IMR-90 (cell line): ENCODE measurements around the gene PRTFDC1. TPM values are rescaled to one million over a fixed set of nuclear protein-coding genes. Genes with fewer than 3 reads are reported as not detected.

Experiments
- ATAC-seq: fragments of 200-7000 bp; cut with Tn5 transposase; 2 replicates; pipeline ENCODE4 v1.9.1; 2020; ENCODE audit warnings: low read depth, mild to moderate bottlenecking, moderate library complexity
- BruUV-seq: library from RNA; stranded (reverse); fragments of 400-500 nt; replicated peaks from 2 replicates; lab custom pipeline; 2021; lab: Mats Ljungman, UMichigan
- CTCF ChIA-PET: fragments of 300-600 bp; formaldehyde crosslinking; extraction: SDS; loops from one replicate; lab custom pipeline; 2021; ENCODE audit warnings: antibody characterized with exemption; lab: Yijun Ruan, JAX
- POLR2A ChIA-PET: fragments of 300-600 bp; sonication (Branson Sonifier 250); formaldehyde crosslinking; loops from one replicate; lab custom pipeline; 2022; ENCODE audit warnings: antibody characterized with exemption; ENCODE audit not compliant: unreplicated experiment; lab: Charles Lee
- DNase-seq: peaks from one replicate; pipeline ENCODE4 v3.0.0; 2013
- H2AFZ ChIP-seq: replicated peaks from 2 replicates; pipeline ENCODE3; 2013; ENCODE audit warnings: low read length, mild to moderate bottlenecking; ENCODE audit not compliant: poor library complexity
- H2AK5ac ChIP-seq: 2 replicates; pipeline ENCODE4 v1.6.1; 2013; ENCODE audit warnings: low read depth, low read length, inconsistent platforms
- H2AK9ac ChIP-seq: replicated peaks from 2 replicates; pipeline ENCODE3; 2013; ENCODE audit warnings: mild to moderate bottlenecking, low read depth, low read length, moderate library complexity; ENCODE audit not compliant: poor library complexity
- H2BK120ac ChIP-seq: 2 replicates; pipeline ENCODE4 v1.6.1; 2013; ENCODE audit warnings: low read depth, low read length, inconsistent platforms
- H2BK15ac ChIP-seq: 3 replicates; pipeline ENCODE4 v1.6.1; 2013; ENCODE audit warnings: low read depth, low read length, inconsistent platforms
- H2BK20ac ChIP-seq: 2 replicates; pipeline ENCODE4 v1.6.1; 2013; ENCODE audit warnings: low read depth, mild to moderate bottlenecking, inconsistent platforms, low read length, moderate library complexity
- H2BK5ac ChIP-seq: 2 replicates; pipeline ENCODE4 v1.6.1; 2013; ENCODE audit warnings: mild to moderate bottlenecking, low read depth, low read length, inconsistent platforms; ENCODE audit not compliant: poor library complexity, severe bottlenecking
- H3K14ac ChIP-seq: replicated peaks from 2 replicates; pipeline ENCODE4 v1.6.1; 2013; ENCODE audit warnings: low read depth, low read length, inconsistent platforms
- H3K18ac ChIP-seq: 2 replicates; pipeline ENCODE4 v1.6.1; 2013; ENCODE audit warnings: low read depth, low read length, control low read depth
- H3K23ac ChIP-seq: 2 replicates; pipeline ENCODE4 v1.6.1; 2013; ENCODE audit warnings: low read depth, low read length, inconsistent platforms
- H3K27ac ChIP-seq: 2 replicates; pipeline ENCODE4 v1.5.1; 2013; ENCODE audit warnings: mild to moderate bottlenecking, control low read depth, low read length; ENCODE audit not compliant: insufficient read depth
- H3K27me3 ChIP-seq: 2 replicates; pipeline ENCODE4 v1.6.1; 2013; ENCODE audit warnings: low read length; ENCODE audit not compliant: control insufficient read depth, insufficient read depth
- H3K36me3 ChIP-seq: 2 replicates; pipeline ENCODE4 v1.6.1; 2013; ENCODE audit warnings: low read length, mixed read lengths; ENCODE audit not compliant: control insufficient read depth, insufficient read depth
- H3K4ac ChIP-seq: 2 replicates; pipeline ENCODE4 v1.6.1; 2013; ENCODE audit warnings: low read depth, low read length, inconsistent platforms
- H3K4me1 ChIP-seq: 2 replicates; pipeline ENCODE4 v1.6.1; 2013; ENCODE audit warnings: low read length, mixed read lengths; ENCODE audit not compliant: control insufficient read depth, insufficient read depth
- H3K4me2 ChIP-seq: 2 replicates; pipeline ENCODE4 v1.6.1; 2013; ENCODE audit warnings: low read depth, mild to moderate bottlenecking, control low read depth, low read length, moderate library complexity
- H3K4me3 ChIP-seq: 2 replicates; pipeline ENCODE4 v1.5.1; 2013; ENCODE audit warnings: low read depth, mild to moderate bottlenecking, control low read depth, low read length, moderate library complexity; ENCODE audit not compliant: insufficient read depth
- H3K56ac ChIP-seq: 2 replicates; pipeline ENCODE4 v1.6.1; 2013; ENCODE audit warnings: low read length, inconsistent platforms; ENCODE audit not compliant: insufficient read depth; ENCODE audit errors: extremely low read depth
- H3K79me1 ChIP-seq, 2 experiments: 2 replicates each; pipeline ENCODE4 v1.6.1; 2013; ENCODE audit warnings: low read length in 2 of 2, inconsistent platforms in 1 of 2, low read depth in 1 of 2
- H3K9ac ChIP-seq: 2 replicates; pipeline ENCODE4 v1.6.1; 2013; ENCODE audit warnings: low read depth, low read length, control low read depth
- H3K9me1 ChIP-seq: 2 replicates; pipeline ENCODE4 v1.6.1; 2013; ENCODE audit warnings: low read length, inconsistent platforms; ENCODE audit not compliant: insufficient read depth
- H3K9me3 ChIP-seq: 2 replicates; pipeline ENCODE4 v1.6.1; 2013; ENCODE audit warnings: low read length; ENCODE audit not compliant: control insufficient read depth, insufficient read depth
- H4K20me1 ChIP-seq: 2 replicates; pipeline ENCODE4 v1.6.1; 2013; ENCODE audit warnings: low read length, inconsistent platforms; ENCODE audit not compliant: insufficient read depth
- H4K5ac ChIP-seq: 2 replicates; pipeline ENCODE4 v1.6.1; 2013; ENCODE audit warnings: mild to moderate bottlenecking, low read depth, low read length, control low read depth
- H4K8ac ChIP-seq, 2 experiments: 2 replicates each; pipeline ENCODE4 v1.6.1; 2013; ENCODE audit warnings: low read depth in 2 of 2, low read length in 2 of 2, control low read depth in 1 of 2, inconsistent platforms in 1 of 2
- H4K91ac ChIP-seq: 2 replicates; pipeline ENCODE4 v1.6.1; 2013; ENCODE audit warnings: low read depth, low read length, inconsistent platforms; ENCODE audit not compliant: insufficient read depth
- CHD1 ChIP-seq: IDR thresholded peaks from 2 replicates; pipeline ENCODE4 v1.6.1; 2012; ENCODE audit warnings: low read depth, low read length, improper control_type of control experiment
- CTCF ChIP-seq: conservative IDR thresholded peaks from 2 replicates; pipeline ENCODE4 v1.5.1; 2012; ENCODE audit warnings: mild to moderate bottlenecking, low read depth, low read length, improper control_type of control experiment
- ELK1 ChIP-seq: fragments of 150-350 bp; IDR thresholded peaks from 2 replicates; pipeline ENCODE4 v1.6.1; 2016; ENCODE audit warnings: low read depth, mild to moderate bottlenecking, low read length, moderate library complexity, borderline replicate concordance
- MAFK ChIP-seq: IDR thresholded peaks from 2 replicates; pipeline ENCODE4 v1.6.1; 2012; ENCODE audit warnings: low read depth, low read length, improper control_type of control experiment
- MAZ ChIP-seq: IDR thresholded peaks from 2 replicates; pipeline ENCODE4 v1.6.1; 2012; ENCODE audit warnings: low read depth, mild to moderate bottlenecking, low read length, improper control_type of control experiment, moderate library complexity, borderline replicate concordance
- SMC3 ChIP-seq: fragments of 150-350 bp; IDR thresholded peaks from 2 replicates; pipeline ENCODE4 v1.6.1; 2016; ENCODE audit warnings: low read depth, mild to moderate bottlenecking, antibody characterized with exemption, low read length, moderate library complexity
- dilution Hi-C: fragments of 300-500 bp; cut with HindIII; formaldehyde crosslinking; loops from one replicate; pipeline ENCODE4 v1.14.3; 2018; ENCODE audit warnings: low sequenced_read_pairs; ENCODE audit not compliant: unreplicated experiment
- in situ Hi-C: fragments of 300-500 bp; cut with MboI; formaldehyde crosslinking; loops from 3 replicates; pipeline ENCODE4 v1.14.3; 2019; ENCODE audit warnings: low sequenced_read_pairs, inconsistent platforms, mixed read lengths
- intact Hi-C: fragments of 100-400 bp; cut with micrococcal nuclease; formaldehyde crosslinking; loops from 2 replicates; pipeline ENCODE4 v1.10.0; 2022
- polyA plus RNA-seq, 3 experiments: library from polyadenylated mRNA; depleted of rRNA; stranded (reverse); fragments of >200 nt; gene quantifications; 2 replicates each; pipeline ENCODE4 v1.2.3, GENCODE V29; 2012; ENCODE audit warnings: low replicate concordance in 1 of 3
- total RNA-seq: library from RNA; depleted of rRNA; stranded (reverse); fragments of >200 nt; gene quantifications from 2 replicates; pipeline ENCODE4 v1.2.3, GENCODE V29; 2012

The PRTFDC1 gene
- total and polyA plus RNA-seq, 2 of the 4 experiments (the other 2 are of a cell fraction): 12.3 to 17.9 TPM

- H2BK5ac ChIP-seq: no peak overlapping the region
- no peaks in the 10 kb centered on the region for H3K9me3 ChIP-seq
- H3K4me2 ChIP-seq: no peak overlapping the region
- H2AFZ ChIP-seq: no peak overlapping the region
- ATAC-seq: no peak
- H4K20me1 ChIP-seq: no peaks in the 10 kb centered on the region
- intact Hi-C loops: no loop called here
- dilution Hi-C loops: no loop called here
- H3K4ac ChIP-seq: no peak overlapping the region
- H2AK9ac ChIP-seq: no peak overlapping the region
- CTCF ChIA-PET: no interaction called here
- no peak overlapping the region; the same call in 1 of the 2 replicates for H3K14ac ChIP-seq
- H2AK5ac ChIP-seq: peak overlapping the region; percentile 1; the same call in 1 of the 2 replicates
- H4K5ac ChIP-seq: no peak overlapping the region
- no peak overlapping the region for H2BK15ac ChIP-seq
- H2BK120ac ChIP-seq: no peak overlapping the region
- no peaks in the 10 kb centered on the region for H3K27me3 ChIP-seq
- BruUV-seq: no TSS peak
- no peak overlapping the region for H4K91ac ChIP-seq
- no peak for DNase-seq
- H3K79me1 ChIP-seq: peaks cover 1 to 2% of the 10 kb centered on the region in 2 experiments; a peak in 2 of 4 replicates
- H3K23ac ChIP-seq: no peak overlapping the region
- POLR2A ChIA-PET: no interaction called here
- no peak overlapping the region for H3K27ac ChIP-seq
- no peak for TF ChIP-seq MAFK
- no peak for TF ChIP-seq CTCF
- TF ChIP-seq CHD1: no peak
- no peak for TF ChIP-seq MAZ
- TF ChIP-seq ELK1: no peak
- TF ChIP-seq SMC3: no peak
- in situ Hi-C loops: no loop called here
- H3K56ac ChIP-seq: no peak overlapping the region
- no peaks in the 10 kb centered on the region for H3K36me3 ChIP-seq
- 0 out of 2 replicates have a peak, but pooled peaks cover 1% of the 10 kb centered on the region for H3K4me1 ChIP-seq
- H3K9ac ChIP-seq: no peak overlapping the region
- no peak overlapping the region for H3K18ac ChIP-seq
- H3K9me1 ChIP-seq: no peaks in the 10 kb centered on the region
- H3K4me3 ChIP-seq: no peak overlapping the region
- H4K8ac ChIP-seq: no peak overlapping the region
- no peak overlapping the region for H2BK20ac ChIP-seq
These were observed 37.1 kb downstream of the PRTFDC1 start for GRCh38 chr10:24915304-24915703.
